Right lobe of liver (tissue), 6 donors: ENCODE results near the gene TMEM147. TPM values are rescaled to one million over a fixed set of nuclear protein-coding genes. Genes with fewer than 3 reads are reported as not detected.

ENCODE experiments used
- ATAC-seq, 4 donors: fragments of 200-7000 bp; cut with Tn5 transposase; one replicate each; pipeline ENCODE4 v1.9.1; 2020; ENCODE audit warnings: mild to moderate bottlenecking in 4 of 4, moderate library complexity in 4 of 4
- DNase-seq, 3 donors: peaks; one replicate each; pipeline ENCODE4 v3.0.0-alpha.2; 2020
- H3K27ac ChIP-seq, 3 donors: fragments of 200-600 bp; one replicate each; pipeline ENCODE4 v1.8.0; 2022
- H3K27me3 ChIP-seq, 2 donors: fragments of 200-600 bp; one replicate each; pipeline ENCODE4 v1.8.0; 2022
- H3K36me3 ChIP-seq, 4 donors: fragments of 200-600 bp; sonication (generic) in 1 of 4; one replicate each; pipeline versions ENCODE4 v1.5.1 to v1.8.0; 2017 to 2022; ENCODE audit warnings: control low read depth in 1 of 4
- H3K4me1 ChIP-seq, 4 donors: fragments of 200-600 bp; sonication (generic) in 1 of 4; one replicate each; pipeline versions ENCODE4 v1.5.1 to v1.8.0; 2017 to 2022; ENCODE audit warnings: control low read depth in 1 of 4
- H3K4me3 ChIP-seq, 3 donors: fragments of 200-600 bp; one replicate each; pipeline ENCODE4 v1.8.0; 2022
- H3K9me3 ChIP-seq, 4 donors: fragments of 200-600 bp; sonication (generic) in 1 of 4; one replicate each; pipeline versions ENCODE4 v1.5.1 to v1.8.0; 2017 to 2022; ENCODE audit warnings: control low read depth in 1 of 4
- POLR2A ChIP-seq: fragments of 450-650 bp; IDR thresholded peaks from one replicate; pipeline ENCODE4 v1.6.1; 2017; ENCODE audit warnings: antibody characterized with exemption, mild to moderate bottlenecking
- WGBS: methylation state at CpG from one replicate; pipeline ENCODE4 v1.1.6; 2018; ENCODE audit warnings: low coverage, low lambda C conversion rate; ENCODE audit not compliant: insufficient coverage; ENCODE audit errors: missing lambda C conversion rate; 5-methylcytosine and 5-hydroxymethylcytosine counted together
- intact Hi-C, 2 donors: fragments of 100-400 bp; cut with DNase I; formaldehyde crosslinking; loops; one replicate each; pipeline versions ENCODE4 v1.11.2 to v1.14.1; 2022
- total RNA-seq, 6 experiments: library from RNA; depleted of rRNA in 2 of 6; stranded (reverse); fragments of >200 nt in 2 of 6; fragmentation: NEBNext Ultra II Directional in 3 of 6; extraction: Animal tissue kit (Norgen Biotek cat#: 25700) in 3 of 6; gene quantifications; one replicate each; pipeline versions ENCODE4 v1.1.0 to v1.2.4, GENCODE V29; 2016 to 2023
- TF ChIP-seq, protein P1 (sequence below), 4 donors: fragments of 200-600 bp in 3 of 4; fragments of 450-650 bp in 1 of 4; IDR thresholded peaks; one replicate each; pipeline versions ENCODE4 v1.5.1 to v1.8.0; 2016 to 2022; ENCODE audit warnings: antibody characterized with exemption in 4 of 4, mild to moderate bottlenecking in 2 of 4
- donor health status: DM: no; HTN: yes; CAD: no.
- donor health status: DM: no; HTN: no; CAD: no.
- donor health status: DM: no; HTN: no; CAD: no.
- donor health status: DM: no; HTN: yes; CAD: no.
- donor health status: DM: no; HTN: yes; CAD: no.

The TMEM147 gene
- total RNA-seq, 6 experiments from 2014 or later: 29.4 to 65.7 (median 36.2) TPM

- no peaks in the 10 kb centered on the region for H3K27me3 ChIP-seq
- no peaks in the 10 kb centered on the region for H3K4me1 ChIP-seq
- intact Hi-C loops: no loop called here
- H3K36me3 ChIP-seq: no peaks in the 10 kb centered on the region
- ATAC-seq (no peak), DNase-seq (no peak)
- H3K27ac ChIP-seq: no peak overlapping the region
- TF ChIP-seq, protein P1, sequence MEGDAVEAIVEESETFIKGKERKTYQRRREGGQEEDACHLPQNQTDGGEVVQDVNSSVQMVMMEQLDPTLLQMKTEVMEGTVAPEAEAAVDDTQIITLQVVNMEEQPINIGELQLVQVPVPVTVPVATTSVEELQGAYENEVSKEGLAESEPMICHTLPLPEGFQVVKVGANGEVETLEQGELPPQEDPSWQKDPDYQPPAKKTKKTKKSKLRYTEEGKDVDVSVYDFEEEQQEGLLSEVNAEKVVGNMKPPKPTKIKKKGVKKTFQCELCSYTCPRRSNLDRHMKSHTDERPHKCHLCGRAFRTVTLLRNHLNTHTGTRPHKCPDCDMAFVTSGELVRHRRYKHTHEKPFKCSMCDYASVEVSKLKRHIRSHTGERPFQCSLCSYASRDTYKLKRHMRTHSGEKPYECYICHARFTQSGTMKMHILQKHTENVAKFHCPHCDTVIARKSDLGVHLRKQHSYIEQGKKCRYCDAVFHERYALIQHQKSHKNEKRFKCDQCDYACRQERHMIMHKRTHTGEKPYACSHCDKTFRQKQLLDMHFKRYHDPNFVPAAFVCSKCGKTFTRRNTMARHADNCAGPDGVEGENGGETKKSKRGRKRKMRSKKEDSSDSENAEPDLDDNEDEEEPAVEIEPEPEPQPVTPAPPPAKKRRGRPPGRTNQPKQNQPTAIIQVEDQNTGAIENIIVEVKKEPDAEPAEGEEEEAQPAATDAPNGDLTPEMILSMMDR (IDR thresholded peaks at IDR 0.05): no peak
- TF ChIP-seq POLR2A: no peak
- H3K4me3 ChIP-seq: no peak overlapping the region
- H3K9me3 ChIP-seq: no peaks in the 10 kb centered on the region
- WGBS: 60% methylated on average over 9 of the region's 13 CpGs
These were observed 7.3 kb downstream of the TMEM147 start for GRCh38 chr19:35552534-35553384.

- H3K27ac ChIP-seq: no peak overlapping the region
- DNase-seq: no peak
- no peaks in the 10 kb centered on the region for H3K4me1 ChIP-seq
These were observed 8.1 kb downstream of the TMEM147 start for GRCh38 chr19:35553385-35554000.

GRCh38 chr19:35554076-35554475 lies 8.7 kb downstream of the TMEM147 start:
- WGBS: 64% methylated on average over 5 of the region's 5 CpGs
- TF ChIP-seq POLR2A: no peak
- TF ChIP-seq, protein P1 (IDR thresholded peaks at IDR 0.05): no peak
- ATAC-seq (no peak), DNase-seq (no peak)
- Histone ChIP-seq H3K27ac (no peak overlapping the region), H3K27me3 (no peaks in the 10 kb centered on the region), H3K36me3 (no peaks in the 10 kb centered on the region), H3K4me1 (no peaks in the 10 kb centered on the region), H3K4me3 (no peak overlapping the region), H3K9me3 (no peaks in the 10 kb centered on the region)
- intact Hi-C loops: no loop called here

More at GRCh38 chr19:35553385-35554000, 8.1 kb downstream of the TMEM147 start:
- WGBS: 47% methylated on average over 3 of the region's 14 CpGs
- H3K4me3 ChIP-seq: no peak overlapping the region
- TF ChIP-seq POLR2A: no peak
- TF ChIP-seq, protein P1 (IDR thresholded peaks at IDR 0.05): no peak
- H3K27me3 ChIP-seq: no peaks in the 10 kb centered on the region
- no peaks in the 10 kb centered on the region for H3K36me3 ChIP-seq
- no peak for ATAC-seq
- H3K9me3 ChIP-seq: no peaks in the 10 kb centered on the region
- intact Hi-C loops: no loop called here

DNA sequence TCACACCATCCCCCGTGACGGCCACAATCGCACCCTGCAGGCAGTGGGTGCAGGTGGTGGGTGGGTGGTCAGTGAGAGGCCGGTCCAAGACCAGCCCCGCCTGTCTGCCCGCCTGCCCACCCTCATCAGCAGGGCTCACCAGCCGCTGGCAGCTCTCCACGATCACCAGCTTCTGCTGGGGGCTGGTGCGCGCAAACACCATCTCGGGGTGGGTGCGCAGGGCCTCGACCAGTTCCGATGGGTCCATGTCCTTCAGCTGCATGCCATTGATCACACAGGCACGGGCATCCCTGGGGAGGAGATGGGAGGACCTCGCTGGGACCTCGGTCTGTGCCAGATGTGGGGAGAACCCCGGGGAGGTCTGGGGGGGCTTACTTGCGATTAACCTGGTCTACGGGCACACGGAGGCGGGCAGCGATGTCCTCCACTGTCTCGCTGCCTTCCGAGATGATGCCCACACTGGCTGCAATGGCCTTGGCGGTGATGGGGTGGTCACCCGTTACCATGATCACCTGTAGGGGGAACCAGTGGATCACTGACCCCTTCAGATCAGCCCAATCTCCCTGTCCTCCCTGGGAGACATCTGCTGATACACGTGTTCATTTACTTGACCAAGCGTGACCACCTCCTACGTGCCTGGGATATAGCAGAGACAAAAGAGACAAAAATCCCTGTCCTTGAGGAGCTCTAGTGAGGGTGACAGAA lies 10.0 kb downstream of the TMEM147 start:
- Histone ChIP-seq H3K27ac (no peak overlapping the region), H3K36me3 (no peaks in the 10 kb centered on the region), H3K4me1 (no peaks in the 10 kb centered on the region), H3K9me3 (no peaks in the 10 kb centered on the region), H3K27me3 (no peaks in the 10 kb centered on the region), H3K4me3 (no peak overlapping the region)
- peak in 2 of 4 donors; percentile 20 to 54 for ATAC-seq
- TF ChIP-seq, protein P1 (IDR thresholded peaks at IDR 0.05): peak in 3 of 4 donors; percentile 6 to 12 (median 11)
- TF ChIP-seq POLR2A: no peak
- intact Hi-C loops: no loop called here
- WGBS: 51% methylated on average over 11 of the region's 30 CpGs
- DNase-seq: no peak
